ENCODE results near the gene HS3ST3B1. TPM values are rescaled to one million over a fixed set of nuclear protein-coding genes. Genes with fewer than 3 reads are reported as not detected.

The HS3ST3B1 gene
- total RNA-seq, 1 experiment from 2014 or later: 3.8 TPM

DNA sequence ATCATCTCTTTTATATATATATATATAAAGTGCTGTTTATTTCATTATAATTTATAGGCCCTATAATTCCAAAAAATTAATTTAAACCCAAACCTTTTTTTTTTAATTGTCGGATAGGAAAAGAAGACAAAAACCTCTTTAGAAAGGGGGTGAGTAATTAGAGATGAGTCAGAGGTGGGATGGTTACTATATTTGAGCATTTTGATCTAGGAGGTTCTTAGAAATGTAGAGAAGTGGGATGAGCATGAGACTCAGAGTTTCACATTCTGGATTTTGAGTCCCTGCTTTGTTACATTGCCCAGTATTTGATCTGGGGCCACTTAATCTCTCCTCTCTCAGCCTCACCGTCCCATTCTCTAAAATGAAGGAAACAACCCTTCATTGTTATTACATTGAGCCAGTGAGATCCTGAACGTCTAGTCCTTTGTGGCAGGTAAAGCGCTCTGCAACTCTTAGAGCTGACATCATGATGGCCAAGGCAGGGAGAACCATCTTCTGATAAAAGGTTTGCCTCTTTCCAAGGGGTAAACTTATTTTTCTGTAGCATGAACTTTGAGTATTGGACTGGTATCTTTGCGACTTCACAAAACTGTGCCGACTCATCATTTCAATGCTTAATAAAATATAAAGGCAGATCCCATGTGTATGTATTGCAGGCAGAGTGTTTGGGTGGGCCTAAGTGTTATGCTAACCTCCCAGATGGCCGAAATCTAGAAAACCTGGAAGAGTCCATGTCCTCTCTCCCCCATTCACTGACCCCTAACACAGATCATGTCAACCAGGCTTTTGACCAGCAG is 21.3 kb downstream of the HS3ST3B1 start:
- TF ChIP-seq, protein P1, sequence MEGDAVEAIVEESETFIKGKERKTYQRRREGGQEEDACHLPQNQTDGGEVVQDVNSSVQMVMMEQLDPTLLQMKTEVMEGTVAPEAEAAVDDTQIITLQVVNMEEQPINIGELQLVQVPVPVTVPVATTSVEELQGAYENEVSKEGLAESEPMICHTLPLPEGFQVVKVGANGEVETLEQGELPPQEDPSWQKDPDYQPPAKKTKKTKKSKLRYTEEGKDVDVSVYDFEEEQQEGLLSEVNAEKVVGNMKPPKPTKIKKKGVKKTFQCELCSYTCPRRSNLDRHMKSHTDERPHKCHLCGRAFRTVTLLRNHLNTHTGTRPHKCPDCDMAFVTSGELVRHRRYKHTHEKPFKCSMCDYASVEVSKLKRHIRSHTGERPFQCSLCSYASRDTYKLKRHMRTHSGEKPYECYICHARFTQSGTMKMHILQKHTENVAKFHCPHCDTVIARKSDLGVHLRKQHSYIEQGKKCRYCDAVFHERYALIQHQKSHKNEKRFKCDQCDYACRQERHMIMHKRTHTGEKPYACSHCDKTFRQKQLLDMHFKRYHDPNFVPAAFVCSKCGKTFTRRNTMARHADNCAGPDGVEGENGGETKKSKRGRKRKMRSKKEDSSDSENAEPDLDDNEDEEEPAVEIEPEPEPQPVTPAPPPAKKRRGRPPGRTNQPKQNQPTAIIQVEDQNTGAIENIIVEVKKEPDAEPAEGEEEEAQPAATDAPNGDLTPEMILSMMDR (IDR thresholded peaks at IDR 0.05; ENCODE audit: unreplicated experiment): no peak
- Mint-ChIP-seq H3K36me3 (ENCODE audit: insufficient read depth, unreplicated experiment) (no peaks in the 10 kb centered on the region), H3K4me1 (ENCODE audit: insufficient read depth, unreplicated experiment) (peaks cover 10% of the 10 kb centered on the region), H3K27ac (ENCODE audit: low read depth, unreplicated experiment) (no peak overlapping the region), H3K27me3 (ENCODE audit: insufficient read depth, unreplicated experiment) (no peaks in the 10 kb centered on the region), H3K9me3 (ENCODE audit: unreplicated experiment) (no peaks in the 10 kb centered on the region), H3K4me3 (ENCODE audit: unreplicated experiment) (no peak overlapping the region)
- BruUV-seq (replicated peaks): no TSS peak
- no peak for DNase-seq (ENCODE audit: unreplicated experiment)
- CTCF ChIA-PET: interaction anchor here (1.6 kb wide), 1 partner anchor 605 kb away, joined by 8 read pairs; no protein-coding TSS in a partner anchor
- intact Hi-C loops (cut with micrococcal nuclease): no loop called here
- POLR2A ChIA-PET: no interaction called here

DNA sequence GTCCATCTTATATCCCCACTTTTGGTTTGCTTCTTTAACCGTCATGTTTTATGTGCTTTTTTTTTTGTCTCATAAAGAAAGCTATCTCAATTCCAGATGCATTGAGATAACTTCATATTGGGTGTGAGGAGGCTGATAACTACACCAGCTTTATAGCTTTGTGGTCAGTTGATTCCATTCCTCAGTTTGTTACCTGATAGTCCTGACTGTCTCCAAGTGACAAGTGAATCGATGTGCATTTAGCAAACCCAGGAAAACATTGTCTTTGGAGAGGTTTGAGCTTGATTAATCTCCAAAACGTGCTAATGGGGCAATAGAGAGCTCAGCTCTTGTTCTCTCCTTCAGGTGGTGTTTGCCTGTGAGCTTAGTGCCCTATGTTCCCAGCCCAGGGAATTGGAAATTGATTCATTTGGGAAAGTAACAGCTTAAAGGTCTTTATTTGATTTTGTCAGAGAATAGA is 22.7 kb downstream of the HS3ST3B1 start:
- Mint-ChIP-seq H3K27me3 (ENCODE audit: insufficient read depth, unreplicated experiment) (no peaks in the 10 kb centered on the region), H3K4me1 (ENCODE audit: insufficient read depth, unreplicated experiment) (peaks cover 10% of the 10 kb centered on the region), H3K4me3 (ENCODE audit: unreplicated experiment) (no peak overlapping the region), H3K36me3 (ENCODE audit: insufficient read depth, unreplicated experiment) (no peaks in the 10 kb centered on the region), H3K27ac (ENCODE audit: low read depth, unreplicated experiment) (no peak overlapping the region), H3K9me3 (ENCODE audit: unreplicated experiment) (no peaks in the 10 kb centered on the region)
- TF ChIP-seq, protein P1 (IDR thresholded peaks at IDR 0.05; ENCODE audit: unreplicated experiment): no peak
- intact Hi-C loops (cut with micrococcal nuclease): no loop called here
- ChIA-PET POLR2A (interaction anchor here (0.6 kb wide), 1 partner anchor 26 kb away, joined by 3 read pairs; no protein-coding TSS in a partner anchor), CTCF (interaction anchor here (0.8 to 1.4 kb wide), 2 partner anchors 21 to 603 kb away, joined by 3 to 4 read pairs; no protein-coding TSS in a partner anchor)
- no peak for DNase-seq (ENCODE audit: unreplicated experiment)
- BruUV-seq (replicated peaks): no TSS peak

DNA sequence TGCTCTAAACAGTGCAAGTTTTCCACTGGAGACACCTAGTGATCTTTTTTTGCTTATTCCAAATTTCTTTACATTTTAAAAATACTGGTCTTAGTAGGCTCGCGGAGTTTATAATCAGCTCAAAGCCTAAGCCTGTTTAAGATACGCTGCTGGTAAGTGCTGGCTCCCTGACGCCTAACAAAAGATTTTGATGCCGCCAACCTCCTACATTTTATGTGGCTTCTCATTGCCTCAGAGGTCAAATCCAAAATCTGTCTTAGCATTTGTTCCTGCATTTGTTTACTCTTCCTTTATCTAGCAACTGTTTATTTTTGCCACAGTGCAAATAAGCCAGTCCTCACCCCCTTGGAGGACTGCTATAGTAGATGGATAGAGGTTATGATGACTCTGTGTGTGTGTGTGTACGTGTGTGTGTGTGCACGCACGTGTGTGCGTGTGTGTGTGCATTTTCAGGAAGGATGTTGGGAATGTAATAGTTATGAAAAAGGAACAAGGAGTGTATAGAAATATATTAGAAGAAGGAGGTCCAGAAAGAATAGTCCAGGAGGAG is 24.8 kb downstream of the HS3ST3B1 start:
- Mint-ChIP-seq H3K4me3 (ENCODE audit: unreplicated experiment) (no peak overlapping the region), H3K27ac (ENCODE audit: low read depth, unreplicated experiment) (no peak overlapping the region), H3K4me1 (ENCODE audit: insufficient read depth, unreplicated experiment) (peaks cover 10% of the 10 kb centered on the region), H3K27me3 (ENCODE audit: insufficient read depth, unreplicated experiment) (no peaks in the 10 kb centered on the region), H3K36me3 (ENCODE audit: insufficient read depth, unreplicated experiment) (no peaks in the 10 kb centered on the region), H3K9me3 (ENCODE audit: unreplicated experiment) (no peaks in the 10 kb centered on the region)
- ChIA-PET CTCF (no interaction called here), POLR2A (no interaction called here)
- TF ChIP-seq, protein P1 (IDR thresholded peaks at IDR 0.05; ENCODE audit: unreplicated experiment): no peak
- intact Hi-C loops (cut with micrococcal nuclease): no loop called here
- no TSS peak for BruUV-seq (replicated peaks)
- DNase-seq (ENCODE audit: unreplicated experiment): no peak

DNA sequence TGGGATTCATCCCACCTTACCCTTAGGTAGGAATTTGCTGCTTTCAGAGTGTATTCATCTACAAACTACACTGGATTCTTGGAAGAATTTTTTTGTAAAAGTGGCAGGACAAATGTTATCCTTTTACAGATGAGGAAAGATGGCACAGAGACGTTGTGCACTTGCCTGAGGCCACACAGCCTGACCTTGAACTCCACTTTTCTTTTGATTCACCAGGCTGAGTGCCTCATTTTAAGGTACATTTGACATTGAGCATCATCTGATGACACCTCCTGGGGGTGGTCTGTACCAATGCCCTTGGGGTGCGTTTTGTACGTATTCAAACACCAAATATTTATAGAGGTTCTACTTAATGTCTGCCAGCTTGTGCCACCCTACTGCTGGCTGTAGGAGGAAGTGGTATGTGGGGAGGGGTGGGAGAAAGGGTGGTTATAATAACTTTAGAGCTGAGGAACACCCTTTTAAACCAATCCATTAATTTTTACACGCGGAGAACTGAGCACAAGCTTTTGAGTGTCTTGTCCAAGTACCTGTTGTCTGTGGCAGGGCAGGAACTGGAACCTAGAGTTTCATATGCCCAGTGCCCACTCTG is 29.1 kb downstream of the HS3ST3B1 start:
- no peaks in the 10 kb centered on the region for H3K9me3 Mint-ChIP-seq (ENCODE audit: unreplicated experiment)
- intact Hi-C loops (cut with micrococcal nuclease): no loop called here
- H3K27ac Mint-ChIP-seq (ENCODE audit: low read depth, unreplicated experiment): no peak overlapping the region
- ChIA-PET POLR2A (interaction anchor here (0.6 kb wide), 1 partner anchor 709 kb away, joined by 3 read pairs; no protein-coding TSS in a partner anchor), CTCF (interaction anchor here (0.5 kb wide), 1 partner anchor 192 kb away, joined by 4 read pairs; no protein-coding TSS in a partner anchor)
- H3K4me1 Mint-ChIP-seq (ENCODE audit: insufficient read depth, unreplicated experiment): peaks cover 6% of the 10 kb centered on the region
- H3K36me3 Mint-ChIP-seq (ENCODE audit: insufficient read depth, unreplicated experiment): no peaks in the 10 kb centered on the region
- no peak for DNase-seq (ENCODE audit: unreplicated experiment)
- TF ChIP-seq, protein P1 (IDR thresholded peaks at IDR 0.05; ENCODE audit: unreplicated experiment): no peak
- H3K4me3 Mint-ChIP-seq (ENCODE audit: unreplicated experiment): no peak overlapping the region
- H3K27me3 Mint-ChIP-seq (ENCODE audit: insufficient read depth, unreplicated experiment): no peaks in the 10 kb centered on the region
- no TSS peak for BruUV-seq (replicated peaks)

All from MCF 10A (cell line).